ENCODE results near the gene RBM3. TPM values are rescaled to one million over a fixed set of nuclear protein-coding genes. Genes with fewer than 3 reads are reported as not detected.

Gene RBM3
- total and polyA plus RNA-seq, 2 of the 8 experiments (the other 6 are each of a cell fraction or from before 2014, with no cell fraction given): 99.6 to 164 TPM

DNA sequence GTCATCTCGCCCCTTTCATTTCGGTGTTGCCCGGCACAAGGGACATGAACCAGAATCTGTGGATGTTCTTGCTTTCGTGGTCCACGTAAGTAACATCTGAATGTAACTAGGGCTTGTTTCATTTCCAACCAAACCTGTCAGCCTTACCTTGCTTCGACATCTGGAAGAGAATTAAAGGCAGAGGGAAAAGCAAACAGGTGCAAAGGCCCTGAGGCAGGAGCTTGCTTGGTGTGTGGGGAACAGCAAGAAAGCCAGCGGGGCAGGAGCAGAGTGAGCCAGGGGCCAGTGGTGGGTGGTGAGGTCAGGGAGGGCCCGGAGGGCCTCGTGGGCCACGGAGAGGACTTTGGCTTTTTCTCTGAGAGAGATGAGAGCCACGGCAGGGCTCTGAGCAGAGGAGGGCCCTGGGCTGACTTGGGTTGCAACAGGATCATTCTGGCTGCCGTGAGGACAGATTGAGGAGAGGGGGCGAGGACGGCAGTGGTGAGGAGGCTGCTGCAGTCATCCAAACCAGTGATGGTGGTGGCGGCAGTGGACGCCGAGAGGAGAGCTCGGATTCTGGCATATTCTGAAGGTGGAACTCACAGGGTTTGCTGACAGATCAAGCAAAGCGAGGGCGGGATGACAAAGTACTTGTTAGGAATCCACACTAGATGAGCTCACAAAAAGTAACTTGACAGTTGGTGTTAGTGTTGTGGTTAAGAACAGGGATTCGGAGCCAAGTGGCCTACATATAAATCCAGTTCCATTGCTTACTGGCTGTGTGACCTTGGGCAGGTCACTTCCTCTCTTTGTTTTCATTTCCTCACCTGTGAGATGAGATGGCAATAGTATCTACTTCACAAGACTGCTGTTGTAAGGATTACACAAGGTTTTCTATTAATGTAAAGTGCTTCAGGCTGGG lies 16.2 kb downstream of the RBM3 start:
- no peaks in the 10 kb centered on the region; a peak in 1 of 8 replicates for H3K36me3 ChIP-seq (ENCODE audit: control insufficient read depth in 2 of 4, insufficient read depth in 4 of 4, low read length in 3 of 4)
- H2AFZ ChIP-seq (ENCODE audit: low read length): no peak overlapping the region
- no peak overlapping the region for H3K14ac ChIP-seq (ENCODE audit: insufficient read length)
- H2AK5ac ChIP-seq (ENCODE audit: low read depth, low read length): no peak overlapping the region
- no peak overlapping the region for H3K4me2 ChIP-seq (ENCODE audit: insufficient read depth in 1 of 2, low read depth in 2 of 2, low read length in 2 of 2)
- no peak overlapping the region for H3K27ac ChIP-seq (ENCODE audit: low read depth, low read length)
- no peak for FAIRE-seq
- no peaks in the 10 kb centered on the region for H3K79me1 ChIP-seq (ENCODE audit: low read depth, low read length)
- no peak overlapping the region for H2BK15ac ChIP-seq (ENCODE audit: low read length)
- no peaks in the 10 kb centered on the region for H3K27me3 ChIP-seq (replicated peaks in 1 of 4; ENCODE audit: control insufficient read depth in 3 of 4, extremely low read depth in 1 of 4, insufficient read depth in 3 of 4, low read length in 3 of 4)
- no peaks in the 10 kb centered on the region for H3K79me2 ChIP-seq (ENCODE audit: control insufficient read depth in 1 of 2, insufficient read depth in 2 of 2, low read length in 2 of 2)
- H4K8ac ChIP-seq (ENCODE audit: extremely low read depth, insufficient read depth, low read length): no peak overlapping the region
- H3K4me3 ChIP-seq (ENCODE audit: extremely low read depth in 1 of 4, insufficient read depth in 2 of 4, low read depth in 3 of 4, low read length in 4 of 4): no peak overlapping the region
- POLR2A ChIA-PET (ENCODE audit: partially characterized antibody): interaction anchor here (0.9 to 6.7 kb wide), 5 partner anchors 9 to 329 kb away, joined by 3 to 27 read pairs (median 3); partner anchors contain the start of gene RBM3
- H3K9me3 ChIP-seq (ENCODE audit: insufficient read depth in 2 of 2, low read depth in 1 of 2, low read length in 1 of 2): no peaks in the 10 kb centered on the region
- H3K23ac ChIP-seq (ENCODE audit: insufficient read length): no peak overlapping the region
- no peaks in the 10 kb centered on the region for H3K4me1 ChIP-seq (replicated peaks in 1 of 4; ENCODE audit: control insufficient read depth in 3 of 4, insufficient read depth in 4 of 4, low read length in 3 of 4)
- H4K91ac ChIP-seq (replicated peaks; ENCODE audit: insufficient read length, low read length): no peak overlapping the region
- H3K9ac ChIP-seq (replicated peaks in 1 of 4; ENCODE audit: extremely low read depth in 1 of 4, low read depth in 3 of 4, low read length in 3 of 4): no peak overlapping the region
- H4K20me1 ChIP-seq (replicated peaks in 1 of 2; ENCODE audit: control insufficient read depth in 1 of 2, insufficient read depth in 2 of 2, low read length in 2 of 2): no peaks in the 10 kb centered on the region
- no peak overlapping the region for H3K18ac ChIP-seq (ENCODE audit: extremely low read depth, low read length)
- WGBS, 2 experiments (ENCODE audit: extremely low coverage in 1 of 2, insufficient coverage in 1 of 2, insufficient read length in 1 of 2, insufficient replicate concordance in 2 of 2, low coverage in 1 of 2, low lambda C conversion rate in 2 of 2, missing lambda C conversion rate in 1 of 2): 85% methylated on average over 18 of the region's 21 CpGs; no CpG with 5 or more reads in 1 of the 2 experiments
- no peak overlapping the region for H4K5ac ChIP-seq (ENCODE audit: insufficient read length, low read depth, low read length)
- no peak for DNase-seq (ENCODE audit: low read depth in 1 of 2, low spot score in 2 of 2)
- H3K23me2 ChIP-seq (ENCODE audit: low read depth, low read length): no peaks in the 10 kb centered on the region; the same call in 1 of the 2 replicates
- H2BK5ac ChIP-seq (ENCODE audit: low read depth, low read length): no peak overlapping the region
- CTCF ChIA-PET (ENCODE audit: partially characterized antibody): interaction anchor here (1.4 kb wide), 1 partner anchor 16 kb away, joined by 3 read pairs; no protein-coding TSS in a partner anchor
- H2BK12ac ChIP-seq (ENCODE audit: low read depth, low read length): no peak overlapping the region
- H3K56ac ChIP-seq (replicated peaks; ENCODE audit: insufficient read length, low read depth, low read length): no peak overlapping the region
- H2BK120ac ChIP-seq (replicated peaks; ENCODE audit: low read depth, low read length): no peak overlapping the region
- H3K4ac ChIP-seq (replicated peaks; ENCODE audit: insufficient read length, low read depth, low read length): no peak overlapping the region
- H2BK20ac ChIP-seq (ENCODE audit: low read length): no peak overlapping the region
- TF ChIP-seq BCL11A (IDR thresholded peaks at IDR 0.05; ENCODE audit: low read depth in 2 of 2, low read length in 2 of 2) (no peak), CBX8 (IDR thresholded peaks at IDR 0.05; ENCODE audit: borderline replicate concordance, low read depth, low read length) (no peak), CHD2 (IDR thresholded peaks at IDR 0.05; ENCODE audit: low read length) (no peak), RNF2 (IDR thresholded peaks at IDR 0.05; ENCODE audit: borderline replicate concordance, low read depth, low read length, missing control alignments, poor library complexity, severe bottlenecking) (no peak), YY1 (IDR thresholded peaks at IDR 0.05; ENCODE audit: low read depth, low read length) (no peak), EGR1 (IDR thresholded peaks at IDR 0.05; ENCODE audit: borderline replicate concordance, low read depth, low read length) (no peak), TBP (IDR thresholded peaks at IDR 0.05; ENCODE audit: low read depth, low read length) (no peak), KDM4A (IDR thresholded peaks at IDR 0.05; ENCODE audit: low read depth, low read length, severe bottlenecking) (no peak), SAP30 (IDR thresholded peaks at IDR 0.05; ENCODE audit: insufficient read depth, insufficient replicate concordance, low read length) (no peak)
- TF ChIP-seq, protein P1, sequence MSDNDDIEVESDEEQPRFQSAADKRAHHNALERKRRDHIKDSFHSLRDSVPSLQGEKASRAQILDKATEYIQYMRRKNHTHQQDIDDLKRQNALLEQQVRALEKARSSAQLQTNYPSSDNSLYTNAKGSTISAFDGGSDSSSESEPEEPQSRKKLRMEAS (IDR thresholded peaks at IDR 0.05): no peak
- TF ChIP-seq, protein P2, sequence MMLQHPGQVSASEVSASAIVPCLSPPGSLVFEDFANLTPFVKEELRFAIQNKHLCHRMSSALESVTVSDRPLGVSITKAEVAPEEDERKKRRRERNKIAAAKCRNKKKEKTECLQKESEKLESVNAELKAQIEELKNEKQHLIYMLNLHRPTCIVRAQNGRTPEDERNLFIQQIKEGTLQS (IDR thresholded peaks at IDR 0.05; ENCODE audit: insufficient read depth, low read depth, low read length): no peak
